ENCODE data around the gene FAM72A. TPM values are rescaled to one million over a fixed set of nuclear protein-coding genes. Genes with fewer than 3 reads are reported as not detected.
"Not testable (repeated sequence)": the region's sequence is repeated elsewhere in the genome, so short reads cannot be mapped to it uniquely, and the experiment has no call there.

Gene FAM72A
- 1 to 10 TPM; 1.0 to 3.9 (median 1.7) TPM for total RNA-seq
- polyA plus RNA-seq, result 1.1 TPM
- long read RNA-seq, donor 1, result 0 reads
- long read RNA-seq, donor 2, result 0 reads
- long read RNA-seq, donor 3, partial matches to known transcripts, result 0 of 1 reads
- long read RNA-seq, donor 3, other reads (novel, unspliced or antisense), result 1 of 1 reads
- long read RNA-seq, donor 4, partial matches to known transcripts, result 0 of 2 reads
- long read RNA-seq, donor 4, other reads (novel, unspliced or antisense), result 2 of 2 reads

DNA sequence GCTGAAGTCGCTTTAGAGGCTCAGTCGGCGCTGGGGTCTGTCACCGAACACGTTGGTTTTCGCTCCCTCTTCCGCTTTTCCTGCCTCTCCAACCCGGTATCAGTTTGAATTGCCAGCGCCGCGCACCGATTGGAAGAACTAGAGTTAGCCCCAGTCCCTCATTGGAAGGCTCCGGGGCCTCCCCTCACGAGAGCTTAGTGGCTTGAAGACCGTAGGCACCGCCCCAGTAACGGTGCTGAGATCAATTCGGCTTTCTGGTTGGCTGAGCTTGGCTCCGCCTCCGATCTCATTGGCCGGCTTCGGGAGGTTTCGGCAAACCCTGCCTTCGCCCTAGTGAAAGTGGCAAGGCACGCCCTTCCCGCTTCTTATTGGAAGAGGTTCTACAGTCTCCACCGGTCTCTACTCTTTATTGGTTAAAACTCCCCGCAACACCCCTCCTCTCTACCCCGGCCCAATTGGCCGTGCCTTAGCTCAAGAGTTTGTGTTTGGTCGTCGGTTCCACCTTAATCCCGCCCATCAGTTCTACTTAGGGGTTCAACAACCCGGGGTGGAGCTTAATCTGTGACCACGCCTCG is at the start of gene FAM72A:
Gene FAM72A (minus strand): TSS at position 51 of the 575 bp plus-strand sequence. CDS start 814 bp downstream, outside the sequence.
- H3K4me1 ChIP-seq (ENCODE audit: control insufficient read depth, insufficient read depth, low read length); intact Hi-C loops (cut with DNase I); H3K27me3 ChIP-seq (ENCODE audit: control insufficient read depth, insufficient read depth); H3K9me3 ChIP-seq (ENCODE audit: control insufficient read depth, low read length); H3K4me3 ChIP-seq (ENCODE audit: low read length): not testable (repeated sequence)
- peak; percentile 93 to 94 for ATAC-seq
- peak; percentile 98 for DNase-seq
- H3K27ac ChIP-seq (ENCODE audit: low read length), result peak within 1 kb of the TSS; percentile 71
- WGBS, result under 1% methylated on average over 21 of the region's 36 CpGs

DNA sequence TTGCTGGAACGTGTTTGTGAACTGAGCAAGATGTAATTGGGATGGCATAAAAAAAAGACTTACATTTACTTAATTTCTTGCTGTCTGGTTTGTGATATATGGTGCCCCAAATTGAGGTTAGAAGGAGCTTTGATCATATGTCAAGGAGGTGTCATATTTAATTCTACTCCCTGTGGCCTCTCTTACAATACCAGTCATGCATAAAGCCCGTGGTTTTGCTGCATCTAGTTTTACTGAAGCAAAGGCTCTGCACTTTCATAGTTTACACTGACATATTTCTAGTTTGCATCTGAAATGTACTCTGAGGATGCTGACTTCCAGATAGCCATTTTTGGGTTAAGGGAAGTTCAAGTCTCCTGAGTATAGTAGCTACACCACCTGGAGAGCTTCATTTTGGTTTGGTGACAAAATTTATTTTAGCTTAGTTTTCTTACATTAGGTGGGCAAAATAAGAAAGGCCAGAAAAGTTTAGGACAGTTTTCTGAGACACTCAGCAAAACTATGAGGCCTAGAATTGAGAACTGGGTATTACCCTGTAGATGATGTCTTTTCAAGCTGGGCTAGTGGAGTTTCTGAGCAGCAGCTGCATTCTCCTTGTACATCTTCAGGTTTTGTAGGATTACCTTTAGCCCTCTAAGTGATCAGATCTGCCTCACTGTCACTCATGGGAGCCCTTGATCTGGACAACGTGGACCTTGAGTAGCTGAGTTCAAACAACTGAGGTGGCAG is 48.5 kb upstream of the FAM72A start:
- H3K27me3 ChIP-seq (ENCODE audit: control insufficient read depth, insufficient read depth); DNase-seq; H3K4me3 ChIP-seq (ENCODE audit: low read length); ATAC-seq; H3K27ac ChIP-seq (ENCODE audit: low read length); H3K4me1 ChIP-seq (ENCODE audit: control insufficient read depth, insufficient read depth, low read length); H3K9me3 ChIP-seq (ENCODE audit: control insufficient read depth, low read length); intact Hi-C loops (cut with DNase I): not testable (repeated sequence)
- WGBS, result 82% methylated on average over 2 of the region's 3 CpGs

DNA sequence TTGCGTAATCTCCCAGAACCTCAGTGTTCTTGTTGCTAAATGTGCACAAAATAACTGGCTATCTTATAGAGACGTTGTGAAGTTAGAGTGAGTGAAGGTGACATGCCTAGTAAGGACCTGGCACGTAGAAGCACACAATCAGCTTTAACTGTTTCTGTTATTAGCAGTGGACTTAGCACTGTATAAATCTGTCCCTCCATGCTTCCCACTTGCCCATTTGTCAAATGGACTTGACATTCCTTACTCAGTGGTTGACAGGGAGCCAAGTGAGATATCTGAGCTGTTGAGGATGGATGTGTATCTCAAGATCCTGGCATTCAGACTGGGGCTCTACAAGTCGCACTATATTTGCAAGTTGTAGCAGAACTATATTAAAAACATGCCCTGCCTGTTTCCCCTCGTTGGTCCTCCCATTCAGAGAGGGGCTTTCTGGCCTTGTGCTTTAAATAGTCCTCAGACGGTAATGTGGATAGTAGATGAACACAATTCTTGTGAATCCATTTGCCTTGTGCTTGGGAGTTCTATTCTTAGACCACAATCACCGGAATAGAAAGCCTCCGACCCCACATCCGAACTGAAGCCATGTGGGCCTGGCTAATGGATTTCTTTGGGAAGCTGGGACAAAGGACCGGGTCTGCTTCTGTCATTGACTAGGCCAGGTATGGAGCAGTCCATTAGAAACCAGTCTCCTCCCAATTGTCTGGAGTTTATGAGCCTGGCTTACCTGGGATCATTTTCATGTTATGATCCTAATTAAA is 43.7 kb upstream of the FAM72A start:
- intact Hi-C loops (cut with DNase I); H3K27ac ChIP-seq (ENCODE audit: low read length); H3K4me3 ChIP-seq (ENCODE audit: low read length); H3K4me1 ChIP-seq (ENCODE audit: control insufficient read depth, insufficient read depth, low read length); DNase-seq; H3K9me3 ChIP-seq (ENCODE audit: control insufficient read depth, low read length); H3K27me3 ChIP-seq (ENCODE audit: control insufficient read depth, insufficient read depth): not testable (repeated sequence)
- WGBS, result no CpG with 5 or more reads among the region's 10 CpGs
- peak; percentile 49 to 79 for ATAC-seq

GRCh38 chr1:206245479-206245878 is 42.8 kb upstream of the FAM72A start:
- intact Hi-C loops (cut with DNase I); H3K27me3 ChIP-seq (ENCODE audit: control insufficient read depth, insufficient read depth): not testable (repeated sequence)
- WGBS, result 43% methylated on average over 1 of the region's 3 CpGs

GRCh38 chr1:206243335-206243734 is 40.7 kb upstream of the FAM72A start:
- H3K9me3 ChIP-seq (ENCODE audit: control insufficient read depth, low read length); H3K27ac ChIP-seq (ENCODE audit: low read length); DNase-seq; H3K27me3 ChIP-seq (ENCODE audit: control insufficient read depth, insufficient read depth); intact Hi-C loops (cut with DNase I); H3K4me1 ChIP-seq (ENCODE audit: control insufficient read depth, insufficient read depth, low read length); H3K4me3 ChIP-seq (ENCODE audit: low read length): not testable (repeated sequence)
- peak; percentile 67 to 74 for ATAC-seq
- 36% methylated on average over 3 of the region's 3 CpGs for WGBS

More at GRCh38 chr1:206245479-206245878, 42.8 kb upstream of the FAM72A start:
- not testable (repeated sequence) for H3K4me3 ChIP-seq (ENCODE audit: low read length); H3K4me1 ChIP-seq (ENCODE audit: control insufficient read depth, insufficient read depth, low read length); H3K9me3 ChIP-seq (ENCODE audit: control insufficient read depth, low read length); H3K27ac ChIP-seq (ENCODE audit: low read length); DNase-seq; ATAC-seq

- 79% methylated on average over 4 of the region's 4 CpGs for WGBS
- H3K9me3 ChIP-seq (ENCODE audit: control insufficient read depth, low read length); intact Hi-C loops (cut with DNase I); H3K4me1 ChIP-seq (ENCODE audit: control insufficient read depth, insufficient read depth, low read length); H3K27me3 ChIP-seq (ENCODE audit: control insufficient read depth, insufficient read depth); H3K27ac ChIP-seq (ENCODE audit: low read length); DNase-seq; H3K4me3 ChIP-seq (ENCODE audit: low read length); ATAC-seq: not testable (repeated sequence)
Observed at GRCh38 chr1:206240288-206240687, 37.6 kb upstream of the FAM72A start.

- H3K4me3 ChIP-seq (ENCODE audit: low read length); H3K27ac ChIP-seq (ENCODE audit: low read length); DNase-seq; intact Hi-C loops (cut with DNase I); H3K4me1 ChIP-seq (ENCODE audit: control insufficient read depth, insufficient read depth, low read length); H3K9me3 ChIP-seq (ENCODE audit: control insufficient read depth, low read length); H3K27me3 ChIP-seq (ENCODE audit: control insufficient read depth, insufficient read depth); ATAC-seq: not testable (repeated sequence)
- no CpG with 5 or more reads among the region's 2 CpGs for WGBS
Observed at GRCh38 chr1:206235190-206235589, 32.6 kb upstream of the FAM72A start.

GRCh38 chr1:206234189-206234916 is 31.7 kb upstream of the FAM72A start:
- H3K4me3 ChIP-seq (ENCODE audit: low read length); H3K4me1 ChIP-seq (ENCODE audit: control insufficient read depth, insufficient read depth, low read length); DNase-seq; H3K27me3 ChIP-seq (ENCODE audit: control insufficient read depth, insufficient read depth); intact Hi-C loops (cut with DNase I); ATAC-seq; H3K9me3 ChIP-seq (ENCODE audit: control insufficient read depth, low read length); H3K27ac ChIP-seq (ENCODE audit: low read length): not testable (repeated sequence)
- 77% methylated on average over 3 of the region's 3 CpGs for WGBS

DNA sequence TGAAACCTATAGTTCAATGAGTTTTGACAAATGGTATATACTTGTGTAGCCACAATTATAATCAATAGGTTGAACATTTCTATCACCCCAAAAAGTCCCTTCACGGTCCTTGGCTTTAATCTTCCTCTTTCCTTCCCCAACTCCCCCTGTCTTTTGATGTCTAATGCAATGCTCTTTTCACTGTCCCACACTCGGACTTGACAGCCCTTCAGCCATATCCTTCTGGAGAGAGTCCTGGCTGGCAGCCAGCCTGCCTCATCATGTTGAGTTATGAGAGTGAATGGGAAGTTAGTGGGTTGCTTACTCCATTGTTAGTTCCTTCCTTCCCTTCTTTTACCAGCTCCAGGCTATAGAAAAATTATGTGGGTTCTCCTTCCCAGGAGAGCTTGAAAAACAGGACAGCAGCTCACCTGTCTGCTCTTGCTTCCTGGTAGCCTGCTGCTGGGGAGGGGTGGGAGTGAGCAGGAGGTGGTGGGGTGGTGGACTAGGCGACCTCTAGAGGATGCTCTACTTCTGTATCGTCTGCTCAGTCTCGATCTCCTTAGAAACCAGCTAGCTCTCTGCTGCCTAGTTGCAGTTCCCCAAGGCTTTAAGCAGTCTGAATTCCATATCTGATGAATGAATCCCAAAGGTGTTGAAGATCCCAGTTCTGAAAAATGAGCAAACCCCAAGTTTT is 30.5 kb upstream of the FAM72A start:
- WGBS, result 16% methylated on average over 2 of the region's 5 CpGs
- H3K27me3 ChIP-seq (ENCODE audit: control insufficient read depth, insufficient read depth); H3K4me1 ChIP-seq (ENCODE audit: control insufficient read depth, insufficient read depth, low read length); H3K4me3 ChIP-seq (ENCODE audit: low read length); DNase-seq; intact Hi-C loops (cut with DNase I); H3K9me3 ChIP-seq (ENCODE audit: control insufficient read depth, low read length); H3K27ac ChIP-seq (ENCODE audit: low read length): not testable (repeated sequence)
- ATAC-seq, result peak; percentile 74 to 75

DNA sequence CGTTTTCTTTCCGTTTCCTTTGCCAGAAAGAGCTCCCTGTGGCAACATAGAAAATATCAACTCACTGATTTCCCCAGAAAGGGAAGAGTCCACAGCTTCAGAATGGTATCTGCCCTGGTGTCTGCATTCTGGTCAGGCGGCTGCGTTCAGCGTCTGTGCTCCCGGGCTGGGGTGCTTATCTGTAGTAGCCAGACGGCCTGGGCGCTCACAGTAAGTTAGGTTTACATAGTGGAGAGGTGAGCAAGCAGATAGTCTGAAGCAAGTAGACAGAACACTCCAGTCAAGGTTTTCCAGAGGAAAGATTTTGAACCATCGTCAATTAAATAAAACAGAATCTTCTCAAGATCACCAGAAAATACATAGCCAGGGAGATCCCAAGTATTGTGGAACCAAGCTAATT is 29.4 kb upstream of the FAM72A start:
- H3K4me3 ChIP-seq (ENCODE audit: low read length); H3K4me1 ChIP-seq (ENCODE audit: control insufficient read depth, insufficient read depth, low read length); intact Hi-C loops (cut with DNase I); H3K27ac ChIP-seq (ENCODE audit: low read length); H3K27me3 ChIP-seq (ENCODE audit: control insufficient read depth, insufficient read depth); H3K9me3 ChIP-seq (ENCODE audit: control insufficient read depth, low read length): not testable (repeated sequence)
- WGBS, result 66% methylated on average over 9 of the region's 9 CpGs
- peak; percentile 72 to 78 for ATAC-seq
- DNase-seq, result peak in 2 of 3 donors; percentile 6 to 13

Data from right cardiac atrium (tissue), 5 donors.